Neuron (in vitro differentiated cells): ENCODE data around the gene RTF2.

Experiments used
- H2AFZ ChIP-seq: one replicate; pipeline ENCODE4 v1.6.1; 2013; ENCODE audit warnings: low read depth, mild to moderate bottlenecking, inconsistent platforms, low read length, moderate library complexity
- H3K27me3 ChIP-seq: one replicate; pipeline ENCODE4 v1.6.1; 2013; ENCODE audit warnings: low read length; ENCODE audit not compliant: insufficient read depth
- H3K36me3 ChIP-seq: one replicate; pipeline ENCODE4 v1.6.1; 2013; ENCODE audit warnings: low read length; ENCODE audit not compliant: insufficient read depth
- H3K4me1 ChIP-seq: one replicate; pipeline ENCODE4 v1.6.1; 2013; ENCODE audit warnings: low read length; ENCODE audit not compliant: insufficient read depth
- H3K4me3 ChIP-seq: 2 replicates; pipeline ENCODE4 v1.5.1; 2013; ENCODE audit warnings: mild to moderate bottlenecking, low read length, moderate library complexity
- H3K9me3 ChIP-seq: one replicate; pipeline ENCODE4 v1.6.1; 2013; ENCODE audit warnings: low read length

RTF2 gene

DNA sequence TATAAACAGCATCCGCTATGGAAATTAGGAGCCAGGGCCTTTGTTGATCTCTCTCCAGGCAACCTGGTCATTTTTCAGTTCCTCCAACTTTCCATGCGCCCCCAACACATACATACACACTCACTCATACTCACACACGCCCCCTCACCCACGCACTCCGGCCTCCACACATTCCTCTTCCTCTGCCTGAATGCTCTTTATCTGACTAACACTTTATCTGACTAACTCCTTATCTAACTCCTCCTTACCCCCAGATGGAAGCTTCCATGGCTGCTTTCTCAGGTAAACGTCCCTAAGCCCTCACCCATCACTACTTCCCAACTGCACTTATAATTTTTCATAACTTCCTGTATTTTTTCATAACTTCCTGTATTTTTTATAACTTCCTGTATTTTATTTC, 38.9 kb upstream of the RTF2 start:
- Histone ChIP-seq H2AFZ (no peak overlapping the region), H3K4me1 (no peaks in the 10 kb centered on the region), H3K9me3 (no peaks in the 10 kb centered on the region), H3K4me3 (no peak overlapping the region), H3K27me3 (no peaks in the 10 kb centered on the region), H3K36me3 (no peaks in the 10 kb centered on the region)

DNA sequence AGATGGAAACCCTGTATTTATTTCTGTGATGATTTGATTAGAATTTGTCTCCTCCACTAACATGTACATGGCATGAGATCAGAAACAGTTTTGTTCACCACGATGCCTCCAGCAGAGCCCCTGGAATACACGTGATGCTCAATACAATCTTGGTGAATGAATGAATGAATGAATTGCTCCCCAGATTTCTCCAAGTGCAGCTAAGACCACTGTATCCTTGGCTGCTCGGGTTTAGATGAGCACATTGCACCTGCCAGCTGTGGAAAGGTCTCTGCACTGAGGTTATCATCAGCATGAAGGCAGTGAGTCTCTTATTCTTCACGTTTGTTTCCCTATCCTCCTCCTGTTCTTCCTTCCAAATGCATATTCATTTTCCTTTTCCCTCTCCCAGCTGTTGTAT, 38.5 kb upstream of the RTF2 start:
- H3K36me3 ChIP-seq, result no peaks in the 10 kb centered on the region
- no peak overlapping the region for H2AFZ ChIP-seq
- H3K4me3 ChIP-seq, result no peak overlapping the region
- no peaks in the 10 kb centered on the region for H3K27me3 ChIP-seq
- no peaks in the 10 kb centered on the region for H3K4me1 ChIP-seq
- no peaks in the 10 kb centered on the region for H3K9me3 ChIP-seq

DNA sequence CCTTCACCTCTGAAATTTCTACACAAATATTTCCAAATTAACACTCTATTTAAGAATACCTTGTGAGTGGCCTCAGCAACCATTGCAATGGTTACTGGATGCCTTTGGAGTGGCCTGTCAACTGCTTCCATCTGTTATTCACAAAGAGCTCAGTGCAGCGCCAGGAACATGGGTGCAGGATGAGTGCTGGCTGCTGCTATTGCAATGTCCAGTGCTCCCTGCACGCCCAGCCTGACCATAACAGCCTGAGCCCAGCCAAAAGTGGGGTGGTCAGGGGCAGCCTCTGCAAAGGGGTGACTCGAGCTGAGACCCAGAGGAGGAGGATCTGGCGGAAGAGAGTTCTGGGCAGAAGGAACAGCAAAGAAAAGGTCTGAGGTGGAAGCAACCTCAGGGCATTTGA, 38.0 kb upstream of the RTF2 start:
- Histone ChIP-seq H3K4me3 (no peak overlapping the region), H3K36me3 (no peaks in the 10 kb centered on the region), H3K4me1 (no peaks in the 10 kb centered on the region), H2AFZ (no peak overlapping the region), H3K9me3 (no peaks in the 10 kb centered on the region), H3K27me3 (no peaks in the 10 kb centered on the region)

DNA sequence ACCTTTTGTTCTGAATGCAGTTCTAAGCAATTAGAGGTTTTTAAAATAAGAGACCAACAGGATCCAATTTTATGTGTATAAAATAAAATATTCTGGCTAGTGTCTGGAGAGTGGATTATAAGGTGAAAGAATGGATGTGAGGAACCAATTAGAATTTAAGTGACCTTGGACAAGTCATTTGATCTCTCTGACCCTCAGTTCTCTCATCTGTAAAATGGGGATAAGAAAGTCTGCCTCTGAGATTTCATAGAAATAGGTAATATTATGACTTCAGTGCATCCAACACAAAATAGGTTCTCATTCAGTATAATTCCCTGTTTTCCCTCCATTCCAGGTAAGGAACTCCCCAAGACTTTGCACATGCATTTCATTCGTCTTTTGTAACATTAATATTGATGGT, 37.5 kb upstream of the RTF2 start:
- Histone ChIP-seq H3K27me3 (no peaks in the 10 kb centered on the region), H2AFZ (no peak overlapping the region), H3K4me3 (no peak overlapping the region), H3K4me1 (no peaks in the 10 kb centered on the region), H3K9me3 (no peaks in the 10 kb centered on the region), H3K36me3 (no peaks in the 10 kb centered on the region)

DNA sequence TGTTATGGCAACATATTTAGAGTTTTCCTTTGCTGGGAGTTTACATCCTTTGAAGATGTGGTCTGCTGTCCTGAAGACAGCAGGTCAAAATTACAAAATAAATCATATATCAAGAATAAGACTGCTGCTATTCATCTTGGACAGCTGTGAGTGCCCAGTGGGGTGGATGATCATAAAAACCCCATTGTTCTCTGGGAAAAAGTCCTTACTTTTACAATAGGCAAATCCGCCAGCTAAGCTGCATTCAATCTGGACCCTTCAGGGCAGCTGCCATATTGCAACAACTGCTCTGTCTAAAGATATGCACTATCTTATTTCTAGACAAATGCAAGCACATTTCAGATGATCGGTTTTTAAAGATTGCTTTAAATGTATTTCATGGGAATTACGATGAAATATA, 37.0 kb upstream of the RTF2 start:
- H3K27me3 ChIP-seq, result no peaks in the 10 kb centered on the region
- H3K4me3 ChIP-seq, result no peak overlapping the region
- no peak overlapping the region for H2AFZ ChIP-seq
- H3K9me3 ChIP-seq, result no peaks in the 10 kb centered on the region
- no peaks in the 10 kb centered on the region for H3K4me1 ChIP-seq
- H3K36me3 ChIP-seq, result no peaks in the 10 kb centered on the region

DNA sequence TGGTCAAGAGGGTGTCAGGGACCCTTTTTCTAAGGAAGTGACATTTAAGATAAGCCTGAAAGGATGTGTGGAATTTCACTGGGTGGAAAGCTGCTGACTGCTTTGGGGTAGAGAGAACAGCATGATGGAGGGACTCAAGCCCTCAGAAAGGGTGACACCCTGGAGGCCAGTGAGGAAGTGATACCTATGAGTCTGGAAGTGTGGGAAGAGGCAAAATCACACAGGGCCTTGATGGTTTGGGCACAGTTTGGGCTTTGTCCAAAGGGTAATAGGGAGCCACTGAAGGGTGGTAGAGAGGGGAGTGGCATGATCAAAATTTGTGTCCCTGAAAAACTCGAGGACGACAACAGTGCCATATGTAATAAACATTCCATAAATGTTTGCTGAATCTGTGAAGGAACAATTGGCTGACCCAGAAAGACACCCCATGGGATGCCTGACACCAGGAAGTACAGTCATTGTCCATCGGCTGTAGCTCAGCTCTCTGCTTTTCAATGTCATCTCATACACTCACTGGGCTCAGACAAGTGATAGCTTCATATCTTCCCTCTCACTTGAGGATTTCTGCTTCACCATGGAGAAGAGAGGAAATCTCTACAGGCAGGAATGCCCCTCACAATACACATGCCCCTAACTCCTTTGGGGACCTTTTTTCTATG, 35.1 kb upstream of the RTF2 start:
- H3K4me3 ChIP-seq, result no peak overlapping the region
- H3K36me3 ChIP-seq, result no peaks in the 10 kb centered on the region
- H3K4me1 ChIP-seq, result no peaks in the 10 kb centered on the region
- H2AFZ ChIP-seq, result no peak overlapping the region
- no peaks in the 10 kb centered on the region for H3K27me3 ChIP-seq
- H3K9me3 ChIP-seq, result no peaks in the 10 kb centered on the region

DNA sequence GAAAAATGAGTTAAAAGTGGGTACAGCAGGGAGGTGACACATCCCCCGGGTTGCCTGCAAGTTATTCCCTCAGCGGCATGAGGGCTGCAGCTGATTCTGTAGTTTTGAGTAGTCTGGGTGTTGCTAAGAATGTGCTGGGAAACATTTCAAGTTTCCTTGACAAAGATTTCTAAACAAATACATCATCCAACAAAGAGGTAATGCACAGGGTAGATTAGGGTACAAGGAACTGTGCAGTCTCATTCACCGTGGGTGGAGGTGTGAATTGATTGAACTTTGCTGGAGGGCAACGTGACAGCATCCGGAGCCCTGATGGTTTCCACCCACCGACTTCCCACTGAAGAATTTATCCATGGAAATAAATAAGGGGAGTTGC, 34.6 kb upstream of the RTF2 start:
- Histone ChIP-seq H2AFZ (no peak overlapping the region), H3K4me1 (no peaks in the 10 kb centered on the region), H3K27me3 (no peaks in the 10 kb centered on the region), H3K36me3 (no peaks in the 10 kb centered on the region), H3K4me3 (no peak overlapping the region), H3K9me3 (no peaks in the 10 kb centered on the region)

DNA sequence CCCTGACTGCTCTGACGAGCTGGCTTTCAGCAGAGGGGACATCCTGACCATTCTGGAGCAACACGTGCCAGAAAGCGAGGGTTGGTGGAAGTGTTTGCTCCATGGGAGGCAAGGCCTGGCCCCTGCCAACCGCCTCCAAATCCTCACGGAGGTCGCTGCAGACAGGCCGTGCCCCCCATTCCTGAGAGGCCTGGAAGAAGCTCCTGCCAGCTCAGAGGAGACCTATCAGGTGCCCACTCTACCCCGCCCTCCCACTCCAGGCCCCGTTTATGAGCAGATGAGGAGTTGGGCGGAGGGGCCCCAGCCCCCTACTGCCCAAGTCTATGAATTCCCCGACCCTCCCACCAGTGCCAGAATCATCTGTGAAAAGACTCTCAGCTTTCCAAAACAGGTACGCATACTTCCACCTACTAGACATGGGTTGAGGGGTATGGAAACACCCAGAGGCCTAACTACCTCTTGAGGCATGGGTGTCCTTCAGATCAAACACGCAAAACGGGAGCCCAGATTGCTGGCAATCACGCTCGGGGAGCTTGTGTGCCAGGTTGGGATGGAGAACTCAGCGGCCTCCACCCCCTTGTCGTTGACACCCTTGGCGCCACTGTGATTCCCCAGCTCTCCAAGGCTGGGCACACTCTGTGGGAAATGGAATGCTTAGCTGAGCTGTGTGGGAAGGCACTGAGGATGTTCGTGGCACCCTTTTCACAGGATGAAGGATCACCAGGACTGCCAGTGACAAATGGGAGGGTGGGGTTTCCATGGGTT, 31.0 kb upstream of the RTF2 start:
- Histone ChIP-seq H3K9me3 (no peaks in the 10 kb centered on the region), H2AFZ (no peak overlapping the region), H3K4me1 (no peaks in the 10 kb centered on the region), H3K27me3 (no peaks in the 10 kb centered on the region), H3K4me3 (no peak overlapping the region), H3K36me3 (no peaks in the 10 kb centered on the region)

DNA sequence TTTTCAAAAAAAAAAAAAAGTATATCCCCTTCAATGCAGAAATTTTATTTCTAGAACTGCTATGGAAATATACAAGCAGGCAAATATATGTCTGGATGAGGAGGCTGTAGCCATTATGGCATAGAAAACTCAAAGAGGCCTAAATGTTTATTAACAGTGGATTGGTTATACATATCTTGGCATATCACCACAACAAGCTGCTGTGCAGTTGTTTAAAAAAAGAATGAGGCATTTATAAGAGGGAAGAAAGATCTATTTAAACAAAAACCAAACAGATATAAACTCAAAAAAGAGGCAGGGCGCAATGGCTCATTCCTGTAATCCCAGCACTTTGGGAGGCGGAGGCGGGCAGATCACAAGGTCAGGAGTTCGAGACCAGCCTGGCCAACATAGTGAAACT, 30.1 kb upstream of the RTF2 start:
- no peaks in the 10 kb centered on the region for H3K27me3 ChIP-seq
- H3K4me3 ChIP-seq, result no peak overlapping the region
- no peaks in the 10 kb centered on the region for H3K9me3 ChIP-seq
- H3K4me1 ChIP-seq, result no peaks in the 10 kb centered on the region
- H2AFZ ChIP-seq, result no peak overlapping the region
- H3K36me3 ChIP-seq, result no peaks in the 10 kb centered on the region

DNA sequence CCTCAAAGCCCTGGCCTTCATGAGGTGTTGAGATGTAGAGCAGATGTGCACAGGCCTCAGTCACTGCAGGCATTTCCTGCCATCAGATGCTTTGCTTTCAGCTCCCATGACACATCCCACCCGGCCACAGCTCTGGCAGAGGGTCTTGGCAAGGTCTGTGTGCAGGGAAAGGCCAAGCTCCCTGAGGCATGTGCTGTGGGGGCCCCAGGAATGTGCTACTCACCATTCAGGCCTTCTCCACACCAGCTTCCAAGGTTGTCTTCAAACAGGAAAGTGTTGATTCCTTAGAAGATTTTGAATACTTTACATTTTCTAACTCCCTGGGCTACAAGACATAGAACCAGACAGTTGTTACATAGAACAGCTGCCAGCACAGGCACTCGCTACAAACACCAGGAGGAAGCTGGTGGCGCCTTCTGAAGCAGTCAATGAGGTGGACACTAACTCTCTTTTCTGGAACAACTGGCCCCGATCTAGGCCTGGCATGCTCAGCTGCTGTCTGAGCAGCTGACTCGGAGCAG, 28.6 kb upstream of the RTF2 start:
- no peak overlapping the region for H3K4me3 ChIP-seq
- H3K9me3 ChIP-seq, result no peaks in the 10 kb centered on the region
- no peaks in the 10 kb centered on the region for H3K27me3 ChIP-seq
- H2AFZ ChIP-seq, result no peak overlapping the region
- no peaks in the 10 kb centered on the region for H3K36me3 ChIP-seq
- H3K4me1 ChIP-seq, result no peaks in the 10 kb centered on the region

DNA sequence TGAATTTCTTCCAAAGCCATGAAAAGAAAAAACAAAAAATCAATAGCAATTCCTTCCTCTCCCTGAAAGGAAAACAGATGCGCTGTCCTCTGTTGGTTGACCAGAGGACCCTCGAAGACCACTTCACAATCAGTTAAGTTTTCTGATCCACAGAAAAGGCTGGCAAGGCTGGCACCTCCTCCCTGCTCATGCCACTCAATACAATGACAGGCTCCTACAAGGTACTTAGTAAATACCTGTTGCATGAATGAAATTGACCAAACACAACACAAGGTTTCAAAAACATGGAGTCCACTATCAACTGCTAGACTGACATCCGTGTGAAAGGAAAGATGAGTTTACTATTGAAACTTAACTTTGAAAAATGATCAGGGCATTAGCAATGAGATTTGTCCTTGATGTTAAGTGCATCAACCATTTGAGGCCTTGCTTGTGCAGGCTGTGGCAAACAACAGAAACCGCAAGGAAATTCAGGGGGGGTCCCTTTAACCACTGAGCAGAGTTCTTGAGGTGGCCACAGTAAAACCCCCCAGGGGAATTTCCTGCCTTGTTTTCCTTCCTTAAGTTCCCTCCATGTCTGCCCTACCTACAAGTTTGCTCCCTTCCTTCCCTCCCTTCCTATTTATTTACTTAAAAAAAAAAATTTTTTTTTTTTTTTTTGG, 27.9 kb upstream of the RTF2 start:
- Histone ChIP-seq H3K27me3 (no peaks in the 10 kb centered on the region), H3K9me3 (no peaks in the 10 kb centered on the region), H2AFZ (no peak overlapping the region), H3K36me3 (no peaks in the 10 kb centered on the region), H3K4me3 (no peak overlapping the region), H3K4me1 (no peaks in the 10 kb centered on the region)

DNA sequence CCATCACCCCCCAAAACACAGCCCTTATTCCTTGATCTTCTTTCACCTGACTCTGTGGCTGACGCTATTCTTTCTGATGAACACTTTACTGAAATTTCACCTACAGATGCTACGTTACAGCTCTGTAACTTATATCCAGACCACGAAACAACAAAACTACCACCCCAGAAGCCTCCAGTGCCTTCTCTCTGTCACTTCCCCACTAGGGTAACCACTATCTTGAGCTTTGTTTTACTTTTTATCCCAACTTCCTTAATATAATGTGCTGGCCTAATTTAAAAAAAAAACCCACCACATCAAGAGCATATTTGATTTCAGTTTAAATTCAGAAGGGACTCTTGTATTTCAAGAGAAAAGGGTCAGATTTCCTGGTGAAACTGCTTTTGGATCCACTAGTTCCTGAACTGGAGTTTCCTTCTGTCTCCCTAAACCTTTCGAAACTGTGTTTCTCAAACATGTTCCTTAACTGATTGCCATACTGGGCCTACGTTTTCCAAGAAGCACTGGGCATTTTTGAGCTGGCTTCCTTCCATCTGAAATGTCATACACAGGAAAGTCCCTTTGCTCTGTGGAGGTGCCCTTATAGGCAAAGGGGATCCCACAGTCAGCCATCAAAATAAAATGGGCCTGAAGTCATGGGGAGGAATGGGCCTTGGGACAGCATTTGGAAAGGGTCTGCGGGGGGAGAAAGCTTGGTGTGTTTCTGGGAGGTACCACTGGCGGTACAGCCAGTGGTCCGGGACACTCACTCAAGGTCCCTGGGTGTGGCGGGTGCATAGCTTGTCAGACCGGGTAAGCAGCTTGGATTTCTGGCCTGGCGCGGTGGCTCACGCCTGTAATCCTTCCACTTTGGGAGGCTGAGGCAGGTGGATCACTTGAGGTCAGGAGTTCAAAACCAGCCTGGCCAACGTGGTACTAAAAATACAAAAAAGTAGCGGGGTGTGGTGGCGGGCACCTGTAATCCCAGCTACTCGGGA, 25.8 kb upstream of the RTF2 start:
- H3K36me3 ChIP-seq, result no peaks in the 10 kb centered on the region

More for the DNA sequence above, 25.8 kb upstream of the RTF2 start:
- Histone ChIP-seq H3K4me1 (no peaks in the 10 kb centered on the region), H3K9me3 (no peaks in the 10 kb centered on the region), H3K4me3 (no peak overlapping the region), H2AFZ (no peak overlapping the region), H3K27me3 (no peaks in the 10 kb centered on the region)
